Fibroblast of skin of left biceps (primary cell): Measurements from ENCODE around the gene KCNN2.

Experiments used
- DNase-seq, 2 experiments: peaks; one replicate each; pipeline ENCODE4 v3.0.0-alpha.2; 2013; ENCODE audit warnings: low read depth in 2 of 2

The KCNN2 gene

DNA sequence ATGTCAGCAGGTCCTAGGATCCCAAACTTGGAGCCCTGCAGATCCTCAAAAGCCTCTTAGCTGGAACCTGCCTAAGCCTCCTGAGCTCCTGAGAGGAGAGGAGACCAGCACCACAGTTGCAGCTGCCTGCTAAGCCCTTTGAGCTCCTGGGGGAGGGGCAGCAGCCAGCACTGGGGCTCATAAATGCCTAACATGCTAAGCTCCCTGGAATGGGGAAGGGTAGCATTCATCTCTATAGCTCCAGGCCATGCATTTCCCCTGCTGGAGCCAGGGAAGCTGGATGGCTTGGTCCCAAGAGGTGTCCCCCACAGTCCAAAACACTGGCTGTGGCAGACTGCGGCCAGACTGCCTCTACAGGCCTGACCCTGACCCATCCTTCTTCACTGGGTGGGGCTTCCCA lies 182.7 kb downstream of the KCNN2 start:
- DNase-seq: no peak
